GM18951 (cell line): Measurements from ENCODE around the gene TP53BP1.
"Not testable (repeated sequence)": the region's sequence is repeated elsewhere in the genome, so short reads cannot be mapped to it uniquely, and the experiment has no call there.

Experiments used
- POLR2A ChIP-seq: IDR thresholded peaks from 4 replicates; pipeline ENCODE4 v1.6.1; 2011; ENCODE audit warnings: mild to moderate bottlenecking; ENCODE audit not compliant: insufficient read length, insufficient read depth; ENCODE audit errors: extremely low read depth
- in situ Hi-C: fragments of 300-500 bp; cut with MboI; formaldehyde crosslinking; loops from one replicate; pipeline ENCODE4 v1.12.0; 2022; ENCODE audit warnings: low sequenced_read_pairs, mixed read lengths, inconsistent platforms; ENCODE audit not compliant: unreplicated experiment

TP53BP1 gene

DNA sequence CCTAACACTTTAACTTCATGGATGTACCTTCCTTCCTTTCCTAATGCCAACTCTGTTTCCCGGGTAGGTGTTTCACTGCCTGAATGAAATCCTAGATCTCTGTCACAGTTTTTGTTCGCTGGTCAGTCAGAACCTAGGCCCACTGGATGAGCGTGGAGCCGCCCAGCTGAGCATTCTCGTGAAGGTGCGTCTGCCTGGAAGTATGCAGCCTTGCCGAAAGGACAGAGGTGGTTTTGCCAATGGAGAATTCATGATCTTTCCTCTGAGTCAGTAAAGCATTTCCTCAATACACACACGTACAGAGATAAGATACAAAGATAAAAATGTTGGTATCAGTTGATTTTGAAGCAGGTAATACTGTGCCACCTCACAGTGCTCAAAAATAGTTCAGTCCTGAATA lies 89.3 kb downstream of the TP53BP1 start:
- no peak for TF ChIP-seq POLR2A
- in situ Hi-C loops, result no loop called here

- in situ Hi-C loops, result no loop called here
- no peak for TF ChIP-seq POLR2A
These were observed 90.7 kb downstream of the TP53BP1 start for GRCh38 chr15:43402255-43402654.

- in situ Hi-C loops, result not testable (repeated sequence)
These were observed 99.4 kb downstream of the TP53BP1 start for GRCh38 chr15:43393592-43393991.

DNA sequence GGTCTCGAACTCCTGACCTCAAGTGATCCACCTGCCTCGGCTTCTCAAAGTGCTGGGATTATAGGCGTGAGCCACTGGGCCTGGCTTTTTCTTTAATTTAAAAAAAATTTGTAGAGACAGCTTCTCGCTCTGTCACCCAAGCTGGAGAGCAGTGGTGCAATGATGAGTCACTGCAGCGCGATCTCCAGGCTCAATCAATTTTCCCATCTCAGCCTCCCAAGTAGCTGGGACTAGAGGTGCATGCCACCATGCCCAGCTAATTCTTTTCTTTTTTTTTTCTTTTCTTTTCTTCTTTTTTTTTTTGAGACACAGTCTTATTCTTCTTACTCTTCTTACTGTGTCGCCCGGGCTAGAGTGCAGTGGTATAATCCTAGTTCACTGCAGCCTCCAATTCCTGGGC lies 102.2 kb downstream of the TP53BP1 start:
- in situ Hi-C loops, result no loop called here
- TF ChIP-seq POLR2A, result no peak

DNA sequence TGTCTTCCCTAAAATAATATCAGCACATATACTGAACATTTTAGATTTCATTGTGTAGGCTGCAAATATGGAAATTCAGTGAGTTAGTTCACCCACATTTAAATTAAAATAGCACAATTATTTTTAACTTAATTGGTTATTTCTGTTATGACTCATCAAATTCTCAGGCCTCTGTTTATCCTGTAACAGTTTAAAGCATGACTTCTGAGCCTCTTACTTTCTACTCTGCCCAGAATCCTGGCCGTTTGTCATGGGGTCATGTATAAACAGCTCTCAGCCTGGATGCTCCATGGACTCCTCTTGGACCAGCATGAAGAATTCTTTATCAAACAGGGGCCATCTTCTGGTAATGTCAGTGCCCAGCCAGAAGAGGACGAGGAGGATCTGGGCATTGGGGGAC lies 109.9 kb downstream of the TP53BP1 start:
- in situ Hi-C loops, result no loop called here
- TF ChIP-seq POLR2A, result no peak

- in situ Hi-C loops, result no loop called here
- TF ChIP-seq POLR2A, result no peak
These were observed 110.6 kb downstream of the TP53BP1 start for GRCh38 chr15:43382310-43382709.

- no peak for TF ChIP-seq POLR2A
These were observed 114.4 kb downstream of the TP53BP1 start for GRCh38 chr15:43378601-43379000.

GRCh38 chr15:43376017-43376705 lies 116.8 kb downstream of the TP53BP1 start:
- in situ Hi-C loops, result no loop called here
- no peak for TF ChIP-seq POLR2A

More at GRCh38 chr15:43378601-43379000, 114.4 kb downstream of the TP53BP1 start:
- in situ Hi-C loops, result no loop called here

GRCh38 chr15:43370975-43371974 lies 121.7 kb downstream of the TP53BP1 start, which contains the start of the genes TUBGCP4 and ZSCAN29:
Gene TUBGCP4 (plus strand): TSS chr15:43371101. CDS start chr15:43371355, 254 bp downstream.
Gene ZSCAN29 (minus strand): TSS chr15:43371043. CDS start chr15:43369913, 1,130 bp downstream.
- in situ Hi-C loops, result no loop called here
- peak; percentile 84 for TF ChIP-seq POLR2A

DNA sequence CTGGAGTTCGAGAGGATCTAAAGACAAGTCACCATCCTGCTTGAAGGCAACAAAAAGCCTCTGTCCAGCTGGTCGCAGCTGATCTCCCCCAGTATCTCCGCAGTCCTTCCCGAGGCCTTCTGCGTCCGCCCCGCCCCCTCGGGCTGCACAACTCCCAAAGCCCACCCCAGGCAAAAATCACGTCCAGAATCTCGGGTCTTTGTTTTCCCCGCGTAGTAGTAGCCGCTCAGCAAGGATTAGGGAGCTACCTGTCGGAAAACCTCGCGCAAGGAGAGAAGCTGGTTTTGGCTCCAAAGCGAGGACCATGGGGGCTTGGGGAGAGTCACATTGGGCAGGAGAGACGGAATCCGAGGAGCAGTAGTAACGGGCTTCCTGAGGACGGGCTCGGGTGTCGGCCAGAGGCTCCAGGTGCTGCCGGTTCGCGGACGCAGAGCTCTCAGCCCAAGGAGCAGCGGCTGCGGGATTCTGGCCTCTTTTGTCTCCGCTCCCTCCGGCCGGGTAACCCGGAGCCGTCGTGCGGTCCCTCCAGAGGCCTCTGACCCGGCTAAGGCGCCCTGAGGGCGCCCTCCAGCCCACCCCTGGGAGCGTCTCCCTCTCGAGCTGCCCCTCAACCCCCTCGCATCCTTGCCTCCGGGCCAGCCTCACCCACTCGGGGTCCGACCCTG lies 122.5 kb downstream of the TP53BP1 start:
- no peak for TF ChIP-seq POLR2A
- in situ Hi-C loops, result no loop called here

GRCh38 chr15:43361313-43361903 lies 131.5 kb downstream of the TP53BP1 start:
- no peak for TF ChIP-seq POLR2A
- in situ Hi-C loops, result no loop called here

- in situ Hi-C loops, result no loop called here
- TF ChIP-seq POLR2A, result no peak
These were observed 132.1 kb downstream of the TP53BP1 start for GRCh38 chr15:43360821-43361220.
